SK-N-SH treated with all-trans-retinoic acid at 6 μM for 48 hours (cell line): Measurements from ENCODE around the gene SFI1.

Source experiments
- ATAC-seq: fragments of 200-7000 bp; cut with Tn5 transposase; 3 replicates; pipeline ENCODE4 v1.9.1; 2020; ENCODE audit warnings: mild to moderate bottlenecking, moderate library complexity
- ARNTL ChIP-seq: fragments of 450-650 bp; formaldehyde crosslinking; IDR thresholded peaks from 2 replicates; pipeline ENCODE4 v1.5.0; 2020; ENCODE audit warnings: low read depth, mild to moderate bottlenecking, moderate library complexity, borderline replicate concordance
- CREB5 ChIP-seq: fragments of 250-450 bp; sonication (Bioruptor Pico); IDR thresholded peaks from 2 replicates; pipeline ENCODE4 v1.5.1; 2020; ENCODE audit warnings: low read depth, mild to moderate bottlenecking, moderate library complexity
- CSDC2 ChIP-seq: fragments of 250-450 bp; sonication (Bioruptor Pico); IDR thresholded peaks from 2 replicates; pipeline ENCODE4 v1.5.0; 2020; ENCODE audit warnings: mild to moderate bottlenecking, moderate library complexity
- CSRNP3 ChIP-seq: fragments of 250-450 bp; sonication (Bioruptor Pico); IDR thresholded peaks from 2 replicates; pipeline ENCODE4 v1.5.1; 2021; ENCODE audit warnings: mild to moderate bottlenecking, moderate library complexity
- ESRRG ChIP-seq: fragments of 250-450 bp; sonication (Bioruptor Pico); IDR thresholded peaks from 2 replicates; pipeline ENCODE4 v1.6.1; 2021; ENCODE audit warnings: mild to moderate bottlenecking
- GLIS3 ChIP-seq: fragments of 250-450 bp; sonication (Bioruptor Pico); IDR thresholded peaks from 2 replicates; pipeline ENCODE4 v1.5.0; 2020; ENCODE audit warnings: mild to moderate bottlenecking, moderate library complexity
- ISL1 ChIP-seq: fragments of 250-450 bp; sonication (Bioruptor Pico); IDR thresholded peaks from 2 replicates; pipeline ENCODE4 v2.1.2; 2022; ENCODE audit warnings: mild to moderate bottlenecking, moderate library complexity
- OSR1 ChIP-seq: fragments of 250-450 bp; sonication (Bioruptor Pico); IDR thresholded peaks from 2 replicates; pipeline ENCODE4 v1.8.0; 2022; ENCODE audit warnings: moderate library complexity, mild to moderate bottlenecking, inconsistent platforms
- POU6F1 ChIP-seq: fragments of 250-450 bp; sonication (Bioruptor Pico); IDR thresholded peaks from 2 replicates; pipeline ENCODE4 v1.8.0; 2021; ENCODE audit warnings: low read depth, mild to moderate bottlenecking, moderate library complexity, borderline replicate concordance
- PPARA ChIP-seq: fragments of 250-450 bp; sonication (Bioruptor Pico); IDR thresholded peaks from 2 replicates; pipeline ENCODE4 v1.5.0; 2020; ENCODE audit warnings: mild to moderate bottlenecking, borderline replicate concordance
- RARB ChIP-seq: fragments of 250-450 bp; sonication (Bioruptor Pico); IDR thresholded peaks from 2 replicates; pipeline ENCODE4 v1.8.0; 2021; ENCODE audit warnings: mild to moderate bottlenecking, moderate library complexity
- SNAI2 ChIP-seq: fragments of 250-450 bp; sonication (Bioruptor Pico); IDR thresholded peaks from 2 replicates; pipeline ENCODE4 v1.5.0; 2020; ENCODE audit warnings: mild to moderate bottlenecking, moderate library complexity
- TCF4 ChIP-seq: fragments of 250-450 bp; sonication (Bioruptor Pico); IDR thresholded peaks from 2 replicates; pipeline ENCODE4 v1.8.0; 2021; ENCODE audit warnings: mild to moderate bottlenecking, moderate library complexity, borderline replicate concordance
- TOX ChIP-seq: fragments of 250-450 bp; sonication (Bioruptor Pico); IDR thresholded peaks from 2 replicates; pipeline ENCODE4 v1.8.0; 2021; ENCODE audit warnings: mild to moderate bottlenecking, moderate library complexity, borderline replicate concordance
- ZC3H10 ChIP-seq: fragments of 250-450 bp; sonication (Bioruptor Pico); IDR thresholded peaks from 2 replicates; pipeline ENCODE4 v1.5.1; 2021; ENCODE audit warnings: mild to moderate bottlenecking, moderate library complexity
- ZFP3 ChIP-seq: fragments of 250-450 bp; sonication (Bioruptor Pico); IDR thresholded peaks from 2 replicates; pipeline ENCODE4 v1.5.0; 2020; ENCODE audit warnings: mild to moderate bottlenecking, moderate library complexity
- ZFP30 ChIP-seq: fragments of 450-650 bp; formaldehyde crosslinking; IDR thresholded peaks from 2 replicates; pipeline ENCODE4 v1.5.0; 2022; ENCODE audit warnings: mild to moderate bottlenecking, moderate library complexity
- ZNF565 ChIP-seq: fragments of 450-650 bp; formaldehyde crosslinking; conservative IDR thresholded peaks from 2 replicates; pipeline ENCODE4 v1.5.0; 2020; ENCODE audit warnings: low read depth, mild to moderate bottlenecking, moderate library complexity
- ZNF8 ChIP-seq: fragments of 450-650 bp; formaldehyde crosslinking; IDR thresholded peaks from 2 replicates; pipeline ENCODE4 v1.5.0; 2020; ENCODE audit warnings: mild to moderate bottlenecking, moderate library complexity
- TF ChIP-seq, protein P1 (sequence below): fragments of 250-450 bp; sonication (Bioruptor Pico); IDR thresholded peaks from 2 replicates; pipeline ENCODE4 v1.5.0; 2020; ENCODE audit warnings: mild to moderate bottlenecking, moderate library complexity

SFI1 gene

DNA sequence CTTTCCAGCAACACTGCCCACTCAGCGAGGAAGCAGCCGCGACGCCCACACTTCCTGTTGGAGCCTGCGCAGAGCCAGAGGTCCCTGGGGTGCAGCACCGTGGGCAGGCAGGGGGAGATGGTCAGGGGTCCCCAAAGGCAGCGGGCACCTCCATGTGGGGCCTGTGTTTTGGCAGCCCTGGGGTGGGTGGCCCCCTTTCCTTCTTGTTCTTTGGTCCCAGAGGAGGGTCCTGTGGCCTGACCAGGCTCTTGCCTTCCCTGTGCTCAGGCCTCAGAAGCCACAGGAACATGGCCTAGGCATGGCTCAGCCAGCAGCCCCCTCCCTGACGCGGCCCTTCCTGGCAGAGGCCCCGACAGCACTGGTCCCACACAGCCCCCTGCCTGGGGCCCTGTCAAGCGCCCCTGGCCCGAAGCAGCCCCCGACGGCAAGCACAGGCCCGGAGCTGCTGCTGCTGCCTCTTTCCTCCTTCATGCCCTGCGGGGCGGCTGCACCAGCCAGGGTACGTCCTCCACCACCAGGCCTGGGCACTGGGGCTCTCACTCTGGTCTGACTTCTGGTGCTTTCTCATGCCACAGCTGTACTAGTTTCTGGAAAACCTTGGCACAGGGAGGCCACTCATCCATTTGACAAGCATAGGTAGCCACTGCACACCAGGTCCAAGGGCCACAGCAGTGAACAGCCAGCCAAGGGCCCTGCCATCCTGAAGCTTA lies 118.6 kb downstream of the SFI1 start:
- TF ChIP-seq GLIS3 (CRISPR knock-in tag), result no peak
- TF ChIP-seq ISL1 (CRISPR knock-in tag), result no peak
- no peak for TF ChIP-seq OSR1 (CRISPR knock-in tag)
- TF ChIP-seq ZNF565, result no peak
- ATAC-seq, result no peak; the same call in 2 of the 3 replicates

DNA sequence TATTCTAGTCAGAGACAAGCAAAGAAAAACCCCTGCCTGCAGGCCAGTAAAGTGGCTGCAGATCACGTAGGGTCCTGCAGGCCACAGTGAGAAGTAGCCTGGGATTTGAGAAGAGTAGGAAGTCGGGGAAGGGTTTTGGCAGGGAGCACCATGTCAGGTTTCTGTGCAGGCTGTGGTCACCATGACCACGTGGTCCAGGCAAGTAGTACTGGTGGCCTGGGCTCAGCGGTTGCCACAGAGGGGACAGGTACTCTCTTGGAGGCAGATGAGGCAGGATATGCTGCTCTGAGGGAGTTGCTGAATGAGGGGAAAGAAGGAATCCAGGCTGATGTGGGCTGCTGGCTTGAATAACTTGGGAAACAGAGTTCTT lies 119.1 kb downstream of the SFI1 start:
- TF ChIP-seq ISL1 (CRISPR knock-in tag) (no peak), ZC3H10 (no peak), CSRNP3 (CRISPR knock-in tag) (no peak), ZNF8 (CRISPR knock-in tag) (no peak), ZFP30 (CRISPR knock-in tag) (no peak), GLIS3 (CRISPR knock-in tag) (no peak), TOX (no peak)
- TF ChIP-seq, all 23 proteins: peak for 0
- ATAC-seq, result no peak

GRCh38 chr22:31615940-31616314 lies 119.6 kb downstream of the SFI1 start:
- no peak for ATAC-seq
- TF ChIP-seq SNAI2 (CRISPR knock-in tag) (no peak), ESRRG (CRISPR knock-in tag) (no peak), CREB5 (CRISPR knock-in tag) (no peak), ZC3H10 (no peak), PPARA (CRISPR knock-in tag) (no peak), POU6F1 (CRISPR knock-in tag) (no peak), TCF4 (no peak), ZNF8 (CRISPR knock-in tag) (no peak)
- TF ChIP-seq, protein P1, sequence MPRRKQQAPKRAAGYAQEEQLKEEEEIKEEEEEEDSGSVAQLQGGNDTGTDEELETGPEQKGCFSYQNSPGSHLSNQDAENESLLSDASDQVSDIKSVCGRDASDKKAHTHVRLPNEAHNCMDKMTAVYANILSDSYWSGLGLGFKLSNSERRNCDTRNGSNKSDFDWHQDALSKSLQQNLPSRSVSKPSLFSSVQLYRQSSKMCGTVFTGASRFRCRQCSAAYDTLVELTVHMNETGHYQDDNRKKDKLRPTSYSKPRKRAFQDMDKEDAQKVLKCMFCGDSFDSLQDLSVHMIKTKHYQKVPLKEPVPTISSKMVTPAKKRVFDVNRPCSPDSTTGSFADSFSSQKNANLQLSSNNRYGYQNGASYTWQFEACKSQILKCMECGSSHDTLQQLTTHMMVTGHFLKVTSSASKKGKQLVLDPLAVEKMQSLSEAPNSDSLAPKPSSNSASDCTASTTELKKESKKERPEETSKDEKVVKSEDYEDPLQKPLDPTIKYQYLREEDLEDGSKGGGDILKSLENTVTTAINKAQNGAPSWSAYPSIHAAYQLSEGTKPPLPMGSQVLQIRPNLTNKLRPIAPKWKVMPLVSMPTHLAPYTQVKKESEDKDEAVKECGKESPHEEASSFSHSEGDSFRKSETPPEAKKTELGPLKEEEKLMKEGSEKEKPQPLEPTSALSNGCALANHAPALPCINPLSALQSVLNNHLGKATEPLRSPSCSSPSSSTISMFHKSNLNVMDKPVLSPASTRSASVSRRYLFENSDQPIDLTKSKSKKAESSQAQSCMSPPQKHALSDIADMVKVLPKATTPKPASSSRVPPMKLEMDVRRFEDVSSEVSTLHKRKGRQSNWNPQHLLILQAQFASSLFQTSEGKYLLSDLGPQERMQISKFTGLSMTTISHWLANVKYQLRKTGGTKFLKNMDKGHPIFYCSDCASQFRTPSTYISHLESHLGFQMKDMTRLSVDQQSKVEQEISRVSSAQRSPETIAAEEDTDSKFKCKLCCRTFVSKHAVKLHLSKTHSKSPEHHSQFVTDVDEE (CRISPR knock-in tag), result no peak

DNA sequence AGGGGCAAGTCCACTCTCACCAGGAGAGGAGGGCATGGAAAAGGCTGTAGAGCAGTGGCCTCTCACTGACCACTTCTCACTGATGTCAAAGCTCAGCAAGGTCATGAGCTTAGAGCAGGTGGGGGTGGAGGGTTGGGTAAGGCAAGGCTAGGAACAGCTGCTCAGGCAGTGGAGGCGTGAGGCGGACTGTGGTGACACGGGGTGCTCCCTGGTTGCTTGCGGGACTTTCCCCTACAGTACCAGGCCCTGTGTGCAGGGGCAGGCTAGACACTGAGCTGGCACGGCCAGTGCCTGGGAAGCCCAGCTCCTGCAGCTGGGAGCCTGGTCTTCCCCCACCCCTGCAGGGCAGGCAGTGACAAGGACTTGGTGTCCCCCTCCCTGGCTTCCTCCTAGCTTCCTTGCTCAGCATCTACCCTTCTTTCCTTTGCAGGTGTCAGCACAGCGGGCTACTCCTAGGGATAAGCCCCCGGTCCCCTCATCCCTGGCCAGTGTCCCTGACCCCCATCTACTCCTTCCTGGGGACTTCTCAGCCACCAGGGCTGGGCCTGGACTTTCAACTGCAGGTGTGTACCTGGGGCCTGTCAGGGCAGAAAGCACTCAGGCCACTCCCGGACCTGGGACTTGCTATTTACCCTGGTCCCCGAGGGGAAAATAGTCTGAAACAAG lies 120.1 kb downstream of the SFI1 start:
- TF ChIP-seq ARNTL (CRISPR knock-in tag) (no peak), CSDC2 (CRISPR knock-in tag) (no peak), CREB5 (CRISPR knock-in tag) (no peak), SNAI2 (CRISPR knock-in tag) (no peak), TCF4 (no peak), ZFP30 (CRISPR knock-in tag) (no peak), RARB (CRISPR knock-in tag) (no peak), GLIS3 (CRISPR knock-in tag) (no peak), ZFP3 (no peak)
- TF ChIP-seq, protein P1 (CRISPR knock-in tag), result no peak
- ATAC-seq, result no peak
